Astrocyte (in vitro differentiated cells and primary cell): ENCODE measurements around the gene GLB1L2. TPM values are rescaled to one million over a fixed set of nuclear protein-coding genes. Genes with fewer than 3 reads are reported as not detected.
"Not testable (repeated sequence)": the region's sequence is repeated elsewhere in the genome, so short reads cannot be mapped to it uniquely, and the experiment has no call there.

Experiments
- DNase-seq: peaks from one replicate; pipeline ENCODE4 v3.0.0-alpha.2; 2010; ENCODE audit warnings: low read depth
- FAIRE-seq: peaks from 2 replicates; lab custom pipeline; 2011; peaks lifted over from hg19 to GRCh38; lab: Jason Lieb, UNC
- H2AFZ ChIP-seq: 2 replicates; pipeline ENCODE4 v1.6.0; 2012; ENCODE audit warnings: low read depth, low read length, inconsistent platforms
- H3K27ac ChIP-seq: 2 replicates; pipeline ENCODE4 v1.5.1; 2011; ENCODE audit warnings: low read depth, low read length, inconsistent platforms
- H3K27me3 ChIP-seq: 2 replicates; pipeline ENCODE4 v1.6.0; 2011; ENCODE audit warnings: low read length, inconsistent platforms; ENCODE audit not compliant: insufficient read depth
- H3K36me3 ChIP-seq: 2 replicates; pipeline ENCODE4 v1.5.1; 2011; ENCODE audit warnings: low read length, inconsistent platforms; ENCODE audit not compliant: insufficient read depth
- H3K4me1 ChIP-seq: 2 replicates; pipeline ENCODE4 v1.5.1; 2011; ENCODE audit warnings: low read length, inconsistent platforms; ENCODE audit not compliant: insufficient read depth
- H3K4me2 ChIP-seq: 2 replicates; pipeline ENCODE4 v1.6.0; 2012; ENCODE audit warnings: low read length, inconsistent platforms
- H3K4me3 ChIP-seq: 2 replicates; pipeline ENCODE4 v1.5.1; 2011; ENCODE audit warnings: low read depth, mild to moderate bottlenecking, low read length, inconsistent platforms; ENCODE audit not compliant: insufficient read depth
- H3K79me2 ChIP-seq: 2 replicates; pipeline ENCODE4 v1.6.0; 2012; ENCODE audit warnings: mild to moderate bottlenecking, low read length, inconsistent platforms; ENCODE audit not compliant: insufficient read depth
- H3K9ac ChIP-seq: 2 replicates; pipeline ENCODE4 v1.6.0; 2012; ENCODE audit warnings: mild to moderate bottlenecking, low read length, inconsistent platforms
- H3K9me3 ChIP-seq: 2 replicates; pipeline ENCODE4 v1.5.1; 2012; ENCODE audit warnings: low read depth, mild to moderate bottlenecking, low read length, inconsistent platforms; ENCODE audit not compliant: insufficient read depth
- H4K20me1 ChIP-seq: 2 replicates; pipeline ENCODE4 v1.6.0; 2012; ENCODE audit warnings: low read length, inconsistent platforms; ENCODE audit not compliant: insufficient read depth
- H3K27ac Mint-ChIP-seq: one replicate; pipeline ENCODE4 v1.8.0; 2021; ENCODE audit warnings: mild to moderate bottlenecking, mixed read lengths; ENCODE audit not compliant: unreplicated experiment
- H3K27me3 Mint-ChIP-seq: one replicate; pipeline ENCODE4 v1.8.0; 2021; ENCODE audit warnings: low read depth, mixed read lengths; ENCODE audit not compliant: unreplicated experiment
- H3K36me3 Mint-ChIP-seq: one replicate; pipeline ENCODE4 v1.8.0; 2021; ENCODE audit warnings: low read depth, mixed read lengths; ENCODE audit not compliant: unreplicated experiment
- H3K4me1 Mint-ChIP-seq: one replicate; pipeline ENCODE4 v1.8.0; 2021; ENCODE audit warnings: low read depth, mixed read lengths; ENCODE audit not compliant: unreplicated experiment
- H3K4me3 Mint-ChIP-seq: one replicate; pipeline ENCODE4 v1.8.0; 2021; ENCODE audit warnings: mild to moderate bottlenecking, moderate library complexity, mixed read lengths; ENCODE audit not compliant: unreplicated experiment
- H3K9me3 Mint-ChIP-seq: one replicate; pipeline ENCODE4 v1.8.0; 2021; ENCODE audit warnings: mild to moderate bottlenecking, mixed read lengths; ENCODE audit not compliant: unreplicated experiment
- EZH2 ChIP-seq: IDR thresholded peaks from 2 replicates; pipeline ENCODE4 v1.6.1; 2012; ENCODE audit warnings: mild to moderate bottlenecking, low read length, inconsistent platforms; ENCODE audit not compliant: insufficient read depth
- total RNA-seq: library from RNA; stranded (reverse); gene quantifications from 2 replicates; pipeline ENCODE4 v1.2.1, GENCODE V29; 2021
- TF ChIP-seq, protein P1 (sequence below): IDR thresholded peaks from 2 replicates; pipeline ENCODE4 v1.5.1; 2011; ENCODE audit warnings: low read depth, mild to moderate bottlenecking, inconsistent platforms, low read length, moderate library complexity; ENCODE audit not compliant: insufficient read depth

Gene GLB1L2
- total RNA-seq, 1 donor from 2014 or later, result 2.8 TPM

DNA sequence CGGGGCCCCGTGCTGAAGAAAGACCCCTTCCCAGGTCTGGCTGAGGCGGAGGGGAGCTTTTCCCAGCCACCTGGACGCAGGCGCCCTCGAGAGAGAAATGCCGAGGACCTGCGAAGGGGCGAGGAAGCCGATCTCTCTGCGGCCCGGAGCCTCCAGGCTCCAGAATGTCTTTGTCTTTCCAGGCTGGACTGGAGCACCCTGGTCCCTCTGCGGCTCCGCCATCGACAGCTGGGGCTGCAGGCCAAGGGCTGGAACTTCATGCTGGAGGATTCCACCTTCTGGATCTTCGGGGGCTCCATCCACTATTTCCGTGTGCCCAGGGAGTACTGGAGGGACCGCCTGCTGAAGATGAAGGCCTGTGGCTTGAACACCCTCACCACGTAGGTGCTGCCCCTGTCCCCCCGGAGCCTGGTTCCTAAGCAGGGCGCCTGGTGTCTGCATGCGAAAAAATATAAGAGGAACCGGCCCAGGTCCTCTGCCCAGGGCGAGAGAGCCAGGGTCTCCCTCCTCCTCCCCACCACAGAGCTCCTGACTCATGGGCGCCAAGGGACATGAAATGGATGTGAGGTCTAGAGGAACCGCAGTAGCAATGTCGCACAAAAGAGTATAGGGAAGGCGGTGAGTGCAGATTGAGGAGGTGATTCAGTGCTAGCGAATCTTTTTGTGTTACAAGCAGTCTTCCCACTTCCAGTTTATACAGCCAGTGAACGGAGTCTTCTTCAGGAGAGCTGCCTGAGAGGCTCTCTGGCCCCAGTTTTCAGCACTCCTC is 11.0 kb downstream of the GLB1L2 start:
- no peaks in the 10 kb centered on the region for H3K27me3 ChIP-seq
- no peak for FAIRE-seq
- no peaks in the 10 kb centered on the region for H3K4me1 ChIP-seq
- H3K27ac Mint-ChIP-seq, result no peak overlapping the region
- H2AFZ ChIP-seq, result no peak overlapping the region
- no peak overlapping the region for H3K4me3 ChIP-seq
- H3K9ac ChIP-seq, result no peak overlapping the region
- H3K9me3 ChIP-seq, result no peaks in the 10 kb centered on the region
- no peak overlapping the region for H3K27ac ChIP-seq
- TF ChIP-seq, protein P1, sequence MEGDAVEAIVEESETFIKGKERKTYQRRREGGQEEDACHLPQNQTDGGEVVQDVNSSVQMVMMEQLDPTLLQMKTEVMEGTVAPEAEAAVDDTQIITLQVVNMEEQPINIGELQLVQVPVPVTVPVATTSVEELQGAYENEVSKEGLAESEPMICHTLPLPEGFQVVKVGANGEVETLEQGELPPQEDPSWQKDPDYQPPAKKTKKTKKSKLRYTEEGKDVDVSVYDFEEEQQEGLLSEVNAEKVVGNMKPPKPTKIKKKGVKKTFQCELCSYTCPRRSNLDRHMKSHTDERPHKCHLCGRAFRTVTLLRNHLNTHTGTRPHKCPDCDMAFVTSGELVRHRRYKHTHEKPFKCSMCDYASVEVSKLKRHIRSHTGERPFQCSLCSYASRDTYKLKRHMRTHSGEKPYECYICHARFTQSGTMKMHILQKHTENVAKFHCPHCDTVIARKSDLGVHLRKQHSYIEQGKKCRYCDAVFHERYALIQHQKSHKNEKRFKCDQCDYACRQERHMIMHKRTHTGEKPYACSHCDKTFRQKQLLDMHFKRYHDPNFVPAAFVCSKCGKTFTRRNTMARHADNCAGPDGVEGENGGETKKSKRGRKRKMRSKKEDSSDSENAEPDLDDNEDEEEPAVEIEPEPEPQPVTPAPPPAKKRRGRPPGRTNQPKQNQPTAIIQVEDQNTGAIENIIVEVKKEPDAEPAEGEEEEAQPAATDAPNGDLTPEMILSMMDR, result no peak
- no peak for TF ChIP-seq EZH2
- DNase-seq, result no peak
- H3K4me1 Mint-ChIP-seq, result peaks cover 7% of the 10 kb centered on the region
- no peaks in the 10 kb centered on the region for H4K20me1 ChIP-seq
- H3K36me3 ChIP-seq, result no peaks in the 10 kb centered on the region
- H3K79me2 ChIP-seq, result no peaks in the 10 kb centered on the region
- no peaks in the 10 kb centered on the region for H3K9me3 Mint-ChIP-seq
- H3K4me2 ChIP-seq, result no peak overlapping the region
- no peak overlapping the region for H3K4me3 Mint-ChIP-seq
- H3K27me3 Mint-ChIP-seq, result peaks cover 28% of the 10 kb centered on the region
- no peaks in the 10 kb centered on the region for H3K36me3 Mint-ChIP-seq

GRCh38 chr11:134343646-134344045 is 11.9 kb downstream of the GLB1L2 start:
- H3K36me3 Mint-ChIP-seq, result no peaks in the 10 kb centered on the region
- no peak for FAIRE-seq
- H3K27ac Mint-ChIP-seq, result no peak overlapping the region
- Histone ChIP-seq H3K36me3 (no peaks in the 10 kb centered on the region), H3K27me3 (no peaks in the 10 kb centered on the region), H3K79me2 (no peaks in the 10 kb centered on the region), H3K9me3 (no peaks in the 10 kb centered on the region), H3K4me3 (no peak overlapping the region), H3K9ac (no peak overlapping the region), H2AFZ (no peak overlapping the region), H3K27ac (no peak overlapping the region), H3K4me1 (no peaks in the 10 kb centered on the region), H4K20me1 (no peaks in the 10 kb centered on the region), H3K4me2 (no peak overlapping the region)
- no peak for DNase-seq
- TF ChIP-seq, protein P1, result no peak
- no peak for TF ChIP-seq EZH2
- no peaks in the 10 kb centered on the region for H3K9me3 Mint-ChIP-seq
- no peak overlapping the region for H3K4me3 Mint-ChIP-seq
- H3K4me1 Mint-ChIP-seq, result peaks cover 7% of the 10 kb centered on the region
- H3K27me3 Mint-ChIP-seq, result peaks cover 21% of the 10 kb centered on the region

GRCh38 chr11:134344497-134345236 is 12.9 kb downstream of the GLB1L2 start:
- H3K4me3 ChIP-seq, H3K79me2 ChIP-seq, H3K27ac ChIP-seq, H3K36me3 Mint-ChIP-seq, H4K20me1 ChIP-seq, H3K27ac Mint-ChIP-seq, H2AFZ ChIP-seq, FAIRE-seq, DNase-seq, H3K27me3 ChIP-seq, H3K4me1 Mint-ChIP-seq, H3K4me1 ChIP-seq, H3K4me3 Mint-ChIP-seq, H3K4me2 ChIP-seq, H3K9ac ChIP-seq, H3K36me3 ChIP-seq, H3K9me3 Mint-ChIP-seq, H3K9me3 ChIP-seq: not testable (repeated sequence)
- peaks cover 19% of the 10 kb centered on the region for H3K27me3 Mint-ChIP-seq
